ENCODE results near the gene TAF11.

DNA sequence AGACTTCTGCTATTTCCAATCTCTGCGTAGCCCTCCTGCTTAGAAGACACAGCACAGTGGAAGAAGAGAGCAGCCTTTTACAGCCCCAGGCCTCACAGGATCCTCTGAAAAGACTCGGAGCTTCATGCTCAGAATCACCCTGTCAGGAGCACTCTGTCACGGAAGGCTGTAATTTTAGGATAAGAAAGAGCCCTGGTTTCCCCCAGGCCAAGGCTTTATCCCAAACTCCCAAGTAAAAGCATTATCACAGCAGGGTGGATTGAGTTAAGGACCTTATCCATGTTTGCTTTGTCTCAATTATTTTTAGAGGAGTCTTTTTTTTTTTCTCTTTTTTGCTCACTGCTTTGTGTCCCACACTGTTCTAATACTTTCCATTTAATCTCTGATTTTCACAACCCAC lies 40.4 kb upstream of the TAF11 start:
- TF ChIP-seq ASH2L (IDR thresholded peaks at IDR 0.05; ENCODE audit: low read length): no peak
- no peak for TF ChIP-seq POLR2AphosphoS5 (IDR thresholded peaks at IDR 0.05; ENCODE audit: low read depth, low read length)
- TF ChIP-seq, protein P1, sequence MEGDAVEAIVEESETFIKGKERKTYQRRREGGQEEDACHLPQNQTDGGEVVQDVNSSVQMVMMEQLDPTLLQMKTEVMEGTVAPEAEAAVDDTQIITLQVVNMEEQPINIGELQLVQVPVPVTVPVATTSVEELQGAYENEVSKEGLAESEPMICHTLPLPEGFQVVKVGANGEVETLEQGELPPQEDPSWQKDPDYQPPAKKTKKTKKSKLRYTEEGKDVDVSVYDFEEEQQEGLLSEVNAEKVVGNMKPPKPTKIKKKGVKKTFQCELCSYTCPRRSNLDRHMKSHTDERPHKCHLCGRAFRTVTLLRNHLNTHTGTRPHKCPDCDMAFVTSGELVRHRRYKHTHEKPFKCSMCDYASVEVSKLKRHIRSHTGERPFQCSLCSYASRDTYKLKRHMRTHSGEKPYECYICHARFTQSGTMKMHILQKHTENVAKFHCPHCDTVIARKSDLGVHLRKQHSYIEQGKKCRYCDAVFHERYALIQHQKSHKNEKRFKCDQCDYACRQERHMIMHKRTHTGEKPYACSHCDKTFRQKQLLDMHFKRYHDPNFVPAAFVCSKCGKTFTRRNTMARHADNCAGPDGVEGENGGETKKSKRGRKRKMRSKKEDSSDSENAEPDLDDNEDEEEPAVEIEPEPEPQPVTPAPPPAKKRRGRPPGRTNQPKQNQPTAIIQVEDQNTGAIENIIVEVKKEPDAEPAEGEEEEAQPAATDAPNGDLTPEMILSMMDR (IDR thresholded peaks at IDR 0.05; ENCODE audit: control extremely low read depth in 1 of 3, insufficient read depth in 1 of 3, low read depth in 1 of 3, low read length in 3 of 3): no peak
- TF ChIP-seq CTBP2 (IDR thresholded peaks at IDR 0.05; ENCODE audit: borderline replicate concordance, insufficient read depth, insufficient read length, low read length): no peak
- TF ChIP-seq POLR2A (IDR thresholded peaks at IDR 0.05; ENCODE audit: control extremely low read depth in 1 of 2, low read depth in 2 of 2, low read length in 2 of 2): no peak
- TF ChIP-seq ZNF274 (IDR thresholded peaks at IDR 0.05; ENCODE audit: borderline replicate concordance, extremely low read depth, low read length): no peak
- no peak for TF ChIP-seq EP300 (IDR thresholded peaks at IDR 0.05; ENCODE audit: borderline replicate concordance in 1 of 2, low read depth in 2 of 2, low read length in 2 of 2)
- TF ChIP-seq RNF2 (IDR thresholded peaks at IDR 0.05; ENCODE audit: borderline replicate concordance, low read depth, low read length, missing control alignments, poor library complexity, severe bottlenecking): no peak
- no peak for TF ChIP-seq EZH2 (IDR thresholded peaks at IDR 0.05; ENCODE audit: low read depth, low read length, severe bottlenecking)
- TF ChIP-seq, protein P2, sequence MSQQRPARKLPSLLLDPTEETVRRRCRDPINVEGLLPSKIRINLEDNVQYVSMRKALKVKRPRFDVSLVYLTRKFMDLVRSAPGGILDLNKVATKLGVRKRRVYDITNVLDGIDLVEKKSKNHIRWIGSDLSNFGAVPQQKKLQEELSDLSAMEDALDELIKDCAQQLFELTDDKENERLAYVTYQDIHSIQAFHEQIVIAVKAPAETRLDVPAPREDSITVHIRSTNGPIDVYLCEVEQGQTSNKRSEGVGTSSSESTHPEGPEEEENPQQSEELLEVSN (IDR thresholded peaks at IDR 0.05): no peak
